ENCODE results near the gene PALLD.

The PALLD gene

GRCh38 chr4:168621806-168622589 lies 125.1 kb downstream of the PALLD start:
- H3K4me3 ChIP-seq (ENCODE audit: low read length): no peak overlapping the region
- no peak for TF ChIP-seq CTCF (conservative IDR thresholded peaks at IDR 0.05; ENCODE audit: low read depth, low read length)
- DNase-seq (ENCODE audit: low read depth): no peak

- no peak for TF ChIP-seq CTCF (conservative IDR thresholded peaks at IDR 0.05; ENCODE audit: low read depth, low read length)
- DNase-seq (ENCODE audit: low read depth): no peak
- H3K4me3 ChIP-seq (ENCODE audit: low read length): no peak overlapping the region
Observed at GRCh38 chr4:168622600-168622999, 125.7 kb downstream of the PALLD start.

DNA sequence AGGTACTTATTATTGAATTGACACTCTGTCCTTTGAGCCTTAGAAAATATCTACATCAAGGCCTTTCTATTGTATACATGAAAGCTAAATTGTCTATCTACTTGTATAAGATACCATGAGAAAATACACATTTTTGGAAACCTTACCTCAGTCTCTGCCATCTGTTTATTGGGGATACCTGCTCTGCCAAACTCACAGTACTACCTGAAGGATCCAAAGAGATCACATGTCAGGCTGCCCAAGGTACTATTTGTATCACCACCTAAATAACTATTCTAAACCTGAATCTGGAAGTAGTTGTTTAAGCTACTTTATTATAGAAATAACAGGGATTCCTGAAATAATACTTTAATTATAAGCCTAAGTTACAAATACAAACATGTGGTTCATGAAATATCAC lies 126.2 kb downstream of the PALLD start:
- TF ChIP-seq CTCF (conservative IDR thresholded peaks at IDR 0.05; ENCODE audit: low read depth, low read length): no peak
- no peak for DNase-seq (ENCODE audit: low read depth)
- no peak overlapping the region for H3K4me3 ChIP-seq (ENCODE audit: low read length)

GRCh38 chr4:168623484-168623883 lies 126.6 kb downstream of the PALLD start:
- TF ChIP-seq CTCF (conservative IDR thresholded peaks at IDR 0.05; ENCODE audit: low read depth, low read length): no peak
- no peak overlapping the region for H3K4me3 ChIP-seq (ENCODE audit: low read length)

DNA sequence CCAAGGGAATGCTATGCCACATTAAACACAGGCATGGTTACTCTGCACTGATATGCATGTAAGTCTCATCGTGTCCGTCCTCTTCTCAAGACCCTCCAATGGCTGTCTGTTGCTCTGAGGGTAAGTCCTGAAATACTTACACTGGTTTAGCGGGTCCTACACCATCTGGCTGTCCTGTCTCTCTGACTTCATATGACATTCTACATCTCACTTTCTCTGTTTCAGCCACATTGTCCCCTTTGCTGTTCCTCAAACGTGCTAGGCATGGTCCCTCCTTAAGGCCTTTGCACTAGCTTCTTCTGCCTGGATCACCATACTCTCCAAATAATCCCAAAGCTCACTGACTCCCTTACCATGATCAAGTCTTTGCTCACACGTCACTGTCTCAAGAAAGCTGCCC lies 131.4 kb downstream of the PALLD start:
- no peak overlapping the region for H3K4me3 ChIP-seq (ENCODE audit: low read length)
- no peak for TF ChIP-seq CTCF (conservative IDR thresholded peaks at IDR 0.05; ENCODE audit: low read depth, low read length)
- no peak for DNase-seq (ENCODE audit: low read depth)

More at GRCh38 chr4:168623484-168623883, 126.6 kb downstream of the PALLD start:
- DNase-seq (ENCODE audit: low read depth): no peak

DNA sequence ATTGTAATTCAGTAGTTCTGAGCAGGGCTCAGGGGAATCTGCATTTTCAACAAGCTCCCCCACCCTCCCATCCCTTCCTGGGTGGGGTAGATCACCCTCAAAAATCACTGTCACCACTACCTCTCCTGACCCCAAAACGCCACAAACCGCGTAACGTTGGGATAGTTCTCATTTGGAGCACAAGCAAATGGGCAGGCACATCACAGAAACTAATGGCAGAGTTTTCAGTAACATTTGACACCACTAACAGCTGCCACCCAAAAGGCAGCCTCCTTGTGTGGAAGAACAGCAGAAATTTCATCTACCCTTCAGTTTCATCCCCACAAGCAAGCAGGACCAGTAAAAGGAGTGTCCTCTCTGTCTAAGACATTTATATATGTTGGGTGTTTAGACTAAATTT lies 132.7 kb downstream of the PALLD start:
- no peak for TF ChIP-seq CTCF (conservative IDR thresholded peaks at IDR 0.05; ENCODE audit: low read depth, low read length)
- H3K4me3 ChIP-seq (ENCODE audit: low read length): no peak overlapping the region
- DNase-seq (ENCODE audit: low read depth): no peak

Data from retinal pigment epithelial cell (primary cell).